SK-N-SH (cell line): ENCODE measurements around the gene DNAH3. TPM values are rescaled to one million over a fixed set of nuclear protein-coding genes. Genes with fewer than 3 reads are reported as not detected.

ENCODE experiments used
- CTCF ChIA-PET: fragments of 300-600, 350-600 bp; formaldehyde crosslinking; extraction: SDS; loops from one replicate; lab custom pipeline; 2021; lab: Yijun Ruan, JAX
- POLR2A ChIA-PET: fragments of 350-600 bp; sonication (Branson Sonifier 250); formaldehyde crosslinking; extraction: SDS; loops from one replicate; lab custom pipeline; 2020; ENCODE audit warnings: antibody characterized with exemption, inconsistent platforms; lab: Yijun Ruan, JAX
- DNase-seq: peaks from one replicate; pipeline ENCODE4 v3.0.0; 2012
- H2AFZ ChIP-seq: fragments of 200-600 bp; sonication (generic); 2 replicates; pipeline ENCODE4 v1.8.1; 2016; ENCODE audit warnings: antibody characterized with exemption, mild to moderate bottlenecking, low read depth
- H3F3A ChIP-seq: fragments of 200-600 bp; sonication (generic); replicated peaks from 2 replicates; pipeline ENCODE3; 2016; ENCODE audit warnings: antibody characterized with exemption, mild to moderate bottlenecking; ENCODE audit not compliant: insufficient read depth
- H3K27ac ChIP-seq, 2 experiments: fragments of 200-500 bp in 1 of 2; fragments of 200-600 bp in 1 of 2; sonication (Bioruptor generic) in 1 of 2; sonication (generic), shearing (Covaris generic) in 1 of 2; 2 replicates each; pipeline versions ENCODE4 v1.5.1 to v1.6.1; 2014 to 2016; ENCODE audit warnings: low read depth in 2 of 2, inconsistent platforms in 1 of 2, low read length in 1 of 2, mild to moderate bottlenecking in 1 of 2, mixed read lengths in 1 of 2
- H3K27me3 ChIP-seq: fragments of 200-600 bp; sonication (generic), shearing (Covaris generic); 2 replicates; pipeline ENCODE4 v1.6.1; 2016; ENCODE audit warnings: mixed run types; ENCODE audit not compliant: insufficient read depth
- H3K36me3 ChIP-seq, 2 experiments: fragments of 200-500 bp in 1 of 2; fragments of 200-600 bp in 1 of 2; sonication (Bioruptor generic) in 1 of 2; sonication (generic) in 1 of 2; replicated peaks in 1 of 2; 2 replicates each; pipeline versions ENCODE3 to v1.5.1; 2014 to 2016; ENCODE audit warnings: low read length in 1 of 2, mild to moderate bottlenecking in 1 of 2; ENCODE audit not compliant: insufficient read depth in 2 of 2, control insufficient read depth in 1 of 2
- H3K4me1 ChIP-seq, 2 experiments: fragments of 200-500 bp in 1 of 2; fragments of 200-600 bp in 1 of 2; sonication (Bioruptor generic) in 1 of 2; sonication (generic), shearing (Covaris generic) in 1 of 2; 2 replicates each; pipeline versions ENCODE4 v1.5.1 to v1.6.1; 2014 to 2016; ENCODE audit warnings: low read depth in 1 of 2, low read length in 1 of 2, mixed run types in 1 of 2; ENCODE audit not compliant: insufficient read depth in 2 of 2, control insufficient read depth in 1 of 2
- H3K4me2 ChIP-seq: fragments of 200-600 bp; sonication (generic), shearing (Covaris generic); 2 replicates; pipeline ENCODE4 v1.6.1; 2017; ENCODE audit warnings: mixed run types
- H3K4me3 ChIP-seq, 2 experiments: fragments of 200-500 bp in 1 of 2; fragments of 200-600 bp in 1 of 2; sonication (Bioruptor generic) in 1 of 2; sonication (generic), shearing (Covaris generic) in 1 of 2; 2 replicates each; pipeline versions ENCODE4 v1.5.1 to v1.8.1; 2014 to 2016; ENCODE audit warnings: low read depth in 2 of 2, inconsistent platforms in 1 of 2, low read length in 1 of 2, mild to moderate bottlenecking in 1 of 2, mixed read lengths in 1 of 2, moderate library complexity in 1 of 2
- H3K79me2 ChIP-seq: fragments of 200-600 bp; sonication (generic); 2 replicates; pipeline ENCODE4 v1.8.1; 2017; ENCODE audit warnings: mild to moderate bottlenecking; ENCODE audit not compliant: insufficient read depth
- H3K9ac ChIP-seq: fragments of 200-600 bp; sonication (generic); 2 replicates; pipeline ENCODE4 v1.6.1; 2017; ENCODE audit warnings: mixed run types
- H3K9me2 ChIP-seq: fragments of 200-600 bp; sonication (generic); 2 replicates; pipeline ENCODE4 v1.6.1; 2017; ENCODE audit warnings: mixed run types
- H3K9me3 ChIP-seq: fragments of 200-600 bp; sonication (generic); 2 replicates; pipeline ENCODE4 v1.6.1; 2017; ENCODE audit warnings: mixed run types, mild to moderate bottlenecking, moderate library complexity
- H4K20me1 ChIP-seq: fragments of 200-600 bp; sonication (generic); 2 replicates; pipeline ENCODE4 v1.6.1; 2017; ENCODE audit warnings: mild to moderate bottlenecking, mixed run types; ENCODE audit not compliant: insufficient read depth
- CHD2 ChIP-seq: fragments of 150-350 bp; IDR thresholded peaks from 2 replicates; pipeline ENCODE4 v1.6.1; 2018; ENCODE audit warnings: low read length; ENCODE audit not compliant: partially characterized antibody
- ELF1 ChIP-seq: IDR thresholded peaks from 2 replicates; pipeline ENCODE4 v1.4.0; 2012
- EZH2phosphoT487 ChIP-seq: fragments of 200-600 bp; sonication (generic); IDR thresholded peaks from 2 replicates; pipeline ENCODE4 v1.6.1; 2017; ENCODE audit warnings: low read depth, mixed run types, mild to moderate bottlenecking, antibody characterized with exemption, moderate library complexity, borderline replicate concordance
- GATA2 ChIP-seq: sonication (generic); formaldehyde crosslinking; IDR thresholded peaks from 2 replicates; pipeline ENCODE4 v1.5.0; 2020; ENCODE audit warnings: mild to moderate bottlenecking, missing genetic modification reagents
- JUND ChIP-seq: IDR thresholded peaks from 2 replicates; pipeline ENCODE4 v1.4.0; 2012
- MXI1 ChIP-seq: IDR thresholded peaks from 2 replicates; pipeline ENCODE4 v1.6.1; 2012; ENCODE audit warnings: mild to moderate bottlenecking, low read depth, low read length, improper control_type of control experiment
- NFIC ChIP-seq: IDR thresholded peaks from 2 replicates; pipeline ENCODE4 v1.4.0; 2012; ENCODE audit warnings: borderline replicate concordance
- NRF1 ChIP-seq: IDR thresholded peaks from 2 replicates; pipeline ENCODE4 v1.6.1; 2012; ENCODE audit warnings: low read depth, mild to moderate bottlenecking, low read length
- POLR2AphosphoS5 ChIP-seq: IDR thresholded peaks from 2 replicates; pipeline ENCODE4 v1.6.1; 2012; ENCODE audit warnings: low read depth, low read length
- RAD21 ChIP-seq: IDR thresholded peaks from 2 replicates; pipeline ENCODE4 v1.6.1; 2012; ENCODE audit warnings: mild to moderate bottlenecking, low read length
- RCOR1 ChIP-seq: fragments of 150-350 bp; IDR thresholded peaks from 2 replicates; pipeline ENCODE4 v1.6.1; 2017; ENCODE audit warnings: antibody characterized with exemption, low read length
- RFX5 ChIP-seq: IDR thresholded peaks from 2 replicates; pipeline ENCODE4 v1.6.1; 2012; ENCODE audit warnings: mild to moderate bottlenecking, improper control_type of control experiment, low read length
- RXRA ChIP-seq: IDR thresholded peaks from 2 replicates; pipeline ENCODE4 v1.4.0; 2012; ENCODE audit warnings: low read depth, mild to moderate bottlenecking, borderline replicate concordance
- SIN3A ChIP-seq: IDR thresholded peaks from 2 replicates; pipeline ENCODE4 v1.6.1; 2012; ENCODE audit warnings: low read depth, mild to moderate bottlenecking, low read length, moderate library complexity, borderline replicate concordance
- SMC3 ChIP-seq: IDR thresholded peaks from 2 replicates; pipeline ENCODE4 v1.6.1; 2012; ENCODE audit warnings: low read depth, low read length, improper control_type of control experiment
- TAF1 ChIP-seq: IDR thresholded peaks from 2 replicates; pipeline ENCODE4 v1.6.1; 2012; ENCODE audit warnings: low read depth, mild to moderate bottlenecking, low read length, moderate library complexity, borderline replicate concordance
- TCF12 ChIP-seq: IDR thresholded peaks from 2 replicates; pipeline ENCODE4 v1.4.0; 2012
- YY1 ChIP-seq: IDR thresholded peaks from 2 replicates; pipeline ENCODE4 v1.4.0; 2012; ENCODE audit warnings: low read depth, mild to moderate bottlenecking
- ZBTB33 ChIP-seq: IDR thresholded peaks from 2 replicates; pipeline ENCODE4 v1.4.0; 2012; ENCODE audit warnings: low read depth, borderline replicate concordance
- WGBS: methylation state at CpG from one replicate; pipeline ENCODE4 v1.1.6; 2017; ENCODE audit warnings: low lambda C conversion rate; 5-methylcytosine and 5-hydroxymethylcytosine counted together
- polyA plus RNA-seq, 3 experiments: library from polyadenylated mRNA; depleted of rRNA; stranded (reverse); fragments of >200 nt; gene quantifications; 2 replicates each; pipeline ENCODE4 v1.2.3, GENCODE V29; 2012
- TF ChIP-seq, protein P1 (sequence below): fragments of 200-600 bp; sonication (generic); IDR thresholded peaks from 2 replicates; pipeline ENCODE4 v1.6.1; 2017; ENCODE audit warnings: antibody characterized with exemption, mild to moderate bottlenecking, moderate library complexity
- TF ChIP-seq, protein P2 (sequence below): IDR thresholded peaks from 2 replicates; pipeline ENCODE4 v1.6.1; 2012; ENCODE audit warnings: mild to moderate bottlenecking, low read depth, low read length, moderate library complexity
- TF ChIP-seq, protein P3 (sequence below): fragments of 150-350 bp; IDR thresholded peaks from 2 replicates; pipeline ENCODE4 v1.6.1; 2017; ENCODE audit warnings: antibody characterized with exemption, low read length, low read depth, borderline replicate concordance
- TF ChIP-seq, protein P4 (sequence below): IDR thresholded peaks from 2 replicates; pipeline ENCODE4 v1.4.0; 2012; ENCODE audit warnings: low read depth

The DNAH3 gene
- polyA plus RNA-seq, 1 of the 3 experiments (the other 2 are of a cell fraction) = not detected

- TF ChIP-seq, protein P1, sequence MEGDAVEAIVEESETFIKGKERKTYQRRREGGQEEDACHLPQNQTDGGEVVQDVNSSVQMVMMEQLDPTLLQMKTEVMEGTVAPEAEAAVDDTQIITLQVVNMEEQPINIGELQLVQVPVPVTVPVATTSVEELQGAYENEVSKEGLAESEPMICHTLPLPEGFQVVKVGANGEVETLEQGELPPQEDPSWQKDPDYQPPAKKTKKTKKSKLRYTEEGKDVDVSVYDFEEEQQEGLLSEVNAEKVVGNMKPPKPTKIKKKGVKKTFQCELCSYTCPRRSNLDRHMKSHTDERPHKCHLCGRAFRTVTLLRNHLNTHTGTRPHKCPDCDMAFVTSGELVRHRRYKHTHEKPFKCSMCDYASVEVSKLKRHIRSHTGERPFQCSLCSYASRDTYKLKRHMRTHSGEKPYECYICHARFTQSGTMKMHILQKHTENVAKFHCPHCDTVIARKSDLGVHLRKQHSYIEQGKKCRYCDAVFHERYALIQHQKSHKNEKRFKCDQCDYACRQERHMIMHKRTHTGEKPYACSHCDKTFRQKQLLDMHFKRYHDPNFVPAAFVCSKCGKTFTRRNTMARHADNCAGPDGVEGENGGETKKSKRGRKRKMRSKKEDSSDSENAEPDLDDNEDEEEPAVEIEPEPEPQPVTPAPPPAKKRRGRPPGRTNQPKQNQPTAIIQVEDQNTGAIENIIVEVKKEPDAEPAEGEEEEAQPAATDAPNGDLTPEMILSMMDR = no peak
- TF ChIP-seq ELF1 (no peak), RXRA (no peak), RFX5 (no peak), EZH2phosphoT487 (no peak), MXI1 (no peak)
Observed at GRCh38 chr16:21125191-21125590, 25.5 kb downstream of the DNAH3 start (continued).

DNA sequence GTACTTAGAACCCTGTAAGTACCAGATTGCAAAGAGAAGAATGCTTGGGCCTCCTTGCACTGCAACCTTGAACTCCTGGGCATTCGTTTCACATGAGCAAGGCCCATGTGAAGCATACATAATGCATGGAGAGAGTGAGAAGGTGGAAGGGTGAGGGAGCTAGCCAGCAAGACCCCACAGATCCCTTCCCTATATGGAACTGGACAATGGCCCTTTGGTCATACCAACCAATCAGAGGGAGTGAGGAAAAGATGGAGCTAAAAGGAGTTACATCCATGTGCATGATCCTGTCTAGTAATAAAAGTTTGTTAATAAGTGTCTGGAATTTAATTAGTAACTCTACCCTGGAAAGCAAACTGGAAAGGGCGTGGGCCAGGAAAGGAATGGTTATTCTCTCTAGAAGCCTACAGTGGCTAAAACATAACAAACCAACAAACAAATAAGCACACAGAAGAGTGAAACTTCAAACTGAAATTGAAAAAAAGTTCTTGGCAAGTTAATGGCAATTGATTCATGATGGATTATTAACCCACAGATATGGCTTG is 29.6 kb downstream of the DNAH3 start:
- DNase-seq = no peak
- H3K36me3 ChIP-seq = no peaks in the 10 kb centered on the region
- POLR2A ChIA-PET = no interaction called here
- H3K27me3 ChIP-seq = no peaks in the 10 kb centered on the region; the same call in 1 of the 2 replicates
- no peak overlapping the region for H3K4me3 ChIP-seq
- no peaks in the 10 kb centered on the region for H3F3A ChIP-seq
- H3K9ac ChIP-seq = no peak overlapping the region
- H3K27ac ChIP-seq = no peak overlapping the region
- H3K9me3 ChIP-seq = no peaks in the 10 kb centered on the region
- CTCF ChIA-PET = no interaction called here
- no peaks in the 10 kb centered on the region for H3K4me1 ChIP-seq
- H3K79me2 ChIP-seq = no peaks in the 10 kb centered on the region
- no peaks in the 10 kb centered on the region for H3K9me2 ChIP-seq
- H2AFZ ChIP-seq = no peak overlapping the region
- H4K20me1 ChIP-seq = no peaks in the 10 kb centered on the region
- no peak overlapping the region for H3K4me2 ChIP-seq
- 24% methylated on average over 2 of the region's 2 CpGs for WGBS
- TF ChIP-seq, protein P2, sequence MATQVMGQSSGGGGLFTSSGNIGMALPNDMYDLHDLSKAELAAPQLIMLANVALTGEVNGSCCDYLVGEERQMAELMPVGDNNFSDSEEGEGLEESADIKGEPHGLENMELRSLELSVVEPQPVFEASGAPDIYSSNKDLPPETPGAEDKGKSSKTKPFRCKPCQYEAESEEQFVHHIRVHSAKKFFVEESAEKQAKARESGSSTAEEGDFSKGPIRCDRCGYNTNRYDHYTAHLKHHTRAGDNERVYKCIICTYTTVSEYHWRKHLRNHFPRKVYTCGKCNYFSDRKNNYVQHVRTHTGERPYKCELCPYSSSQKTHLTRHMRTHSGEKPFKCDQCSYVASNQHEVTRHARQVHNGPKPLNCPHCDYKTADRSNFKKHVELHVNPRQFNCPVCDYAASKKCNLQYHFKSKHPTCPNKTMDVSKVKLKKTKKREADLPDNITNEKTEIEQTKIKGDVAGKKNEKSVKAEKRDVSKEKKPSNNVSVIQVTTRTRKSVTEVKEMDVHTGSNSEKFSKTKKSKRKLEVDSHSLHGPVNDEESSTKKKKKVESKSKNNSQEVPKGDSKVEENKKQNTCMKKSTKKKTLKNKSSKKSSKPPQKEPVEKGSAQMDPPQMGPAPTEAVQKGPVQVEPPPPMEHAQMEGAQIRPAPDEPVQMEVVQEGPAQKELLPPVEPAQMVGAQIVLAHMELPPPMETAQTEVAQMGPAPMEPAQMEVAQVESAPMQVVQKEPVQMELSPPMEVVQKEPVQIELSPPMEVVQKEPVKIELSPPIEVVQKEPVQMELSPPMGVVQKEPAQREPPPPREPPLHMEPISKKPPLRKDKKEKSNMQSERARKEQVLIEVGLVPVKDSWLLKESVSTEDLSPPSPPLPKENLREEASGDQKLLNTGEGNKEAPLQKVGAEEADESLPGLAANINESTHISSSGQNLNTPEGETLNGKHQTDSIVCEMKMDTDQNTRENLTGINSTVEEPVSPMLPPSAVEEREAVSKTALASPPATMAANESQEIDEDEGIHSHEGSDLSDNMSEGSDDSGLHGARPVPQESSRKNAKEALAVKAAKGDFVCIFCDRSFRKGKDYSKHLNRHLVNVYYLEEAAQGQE = no peak
- no peak for TF ChIP-seq RCOR1
- no peak for TF ChIP-seq NFIC
- no peak for TF ChIP-seq POLR2AphosphoS5
- TF ChIP-seq ZBTB33 = no peak
- TF ChIP-seq, protein P3, sequence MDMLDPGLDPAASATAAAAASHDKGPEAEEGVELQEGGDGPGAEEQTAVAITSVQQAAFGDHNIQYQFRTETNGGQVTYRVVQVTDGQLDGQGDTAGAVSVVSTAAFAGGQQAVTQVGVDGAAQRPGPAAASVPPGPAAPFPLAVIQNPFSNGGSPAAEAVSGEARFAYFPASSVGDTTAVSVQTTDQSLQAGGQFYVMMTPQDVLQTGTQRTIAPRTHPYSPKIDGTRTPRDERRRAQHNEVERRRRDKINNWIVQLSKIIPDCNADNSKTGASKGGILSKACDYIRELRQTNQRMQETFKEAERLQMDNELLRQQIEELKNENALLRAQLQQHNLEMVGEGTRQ = no peak
- TF ChIP-seq YY1 = no peak
- TF ChIP-seq TAF1 = no peak
- TF ChIP-seq JUND = no peak
- TF ChIP-seq, protein P4, sequence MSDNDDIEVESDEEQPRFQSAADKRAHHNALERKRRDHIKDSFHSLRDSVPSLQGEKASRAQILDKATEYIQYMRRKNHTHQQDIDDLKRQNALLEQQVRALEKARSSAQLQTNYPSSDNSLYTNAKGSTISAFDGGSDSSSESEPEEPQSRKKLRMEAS = no peak
- TF ChIP-seq CHD2 = no peak
- TF ChIP-seq SIN3A = no peak
- TF ChIP-seq RXRA = no peak
- no peak for TF ChIP-seq GATA2 (CRISPR knock-in tag)
- no peak for TF ChIP-seq NRF1
- TF ChIP-seq RAD21 = no peak
- TF ChIP-seq TCF12 = no peak
- TF ChIP-seq SMC3 = no peak
